Testis (tissue), 3 donors: Measurements from ENCODE around the gene CAMTA1. TPM values are rescaled to one million over a fixed set of nuclear protein-coding genes. Genes with fewer than 3 reads are reported as not detected.

Source experiments
- DNase-seq: peaks from one replicate; pipeline ENCODE4 v3.0.0-alpha.2; 2019
- H3K27ac ChIP-seq, 2 donors: fragments of 200-600 bp; sonication (generic); one replicate each; pipeline ENCODE4 v1.5.1; 2019
- H3K27me3 ChIP-seq: fragments of 200-600 bp; sonication (generic); one replicate; pipeline ENCODE4 v1.5.1; 2019
- H3K36me3 ChIP-seq: fragments of 200-600 bp; sonication (generic); one replicate; pipeline ENCODE4 v1.5.1; 2017; ENCODE audit warnings: low read depth; ENCODE audit errors: missing control alignments
- H3K4me1 ChIP-seq: fragments of 200-600 bp; sonication (generic); one replicate; pipeline ENCODE4 v1.5.1; 2019
- H3K4me3 ChIP-seq, 2 donors: fragments of 200-600 bp; sonication (generic); one replicate each; pipeline ENCODE4 v1.5.1; 2017 to 2019
- H3K9me3 ChIP-seq: fragments of 200-600 bp; sonication (generic); one replicate; pipeline ENCODE4 v1.5.1; 2017
- CTCF ChIP-seq, 3 experiments: fragments of 450-650 bp in 2 of 3; fragments of 200-600 bp in 1 of 3; sonication (generic) in 1 of 3; IDR thresholded peaks; one replicate each; pipeline ENCODE4 v1.5.1; 2016 to 2019; ENCODE audit warnings: antibody characterized with exemption in 3 of 3, mild to moderate bottlenecking in 2 of 3, moderate library complexity in 1 of 3
- POLR2A ChIP-seq: fragments of 450-650 bp; IDR thresholded peaks from one replicate; pipeline ENCODE4 v1.6.1; 2017; ENCODE audit warnings: antibody characterized with exemption, mild to moderate bottlenecking, moderate library complexity
- WGBS, 2 donors: methylation state at CpG; one replicate each; pipeline ENCODE4 v1.1.5; 2018; 5-methylcytosine and 5-hydroxymethylcytosine counted together
- intact Hi-C: fragments of 100-400 bp; cut with DNase I; formaldehyde crosslinking; loops from one replicate; pipeline ENCODE4 v1.15.1; 2023; ENCODE audit warnings: low total_unique reads
- polyA plus RNA-seq: library from polyadenylated mRNA; stranded (reverse); fragments of 350-450 nt; fragmentation: Illumina TruSeq; extraction: RNeasy Lipid Tissue Mini Kit (QIAGEN cat#74804); gene quantifications from one replicate; pipeline ENCODE4 v1.2.3, GENCODE V29; 2014; ENCODE audit warnings: low read depth, low replicate concordance; ENCODE audit not compliant: insufficient read depth
- total RNA-seq, 2 donors: library from RNA; depleted of rRNA; stranded (reverse); fragments of >200 nt; gene quantifications; one replicate each; pipeline ENCODE4 v1.2.3, GENCODE V29; 2016

Gene CAMTA1
- total and polyA plus RNA-seq, 3 donors from 2014 or later = 116 to 158 (median 119) TPM

- H3K9me3 ChIP-seq = no peaks in the 10 kb centered on the region
- intact Hi-C loops = no loop called here
- DNase-seq = no peak
- H3K27me3 ChIP-seq = no peaks in the 10 kb centered on the region
- H3K4me3 ChIP-seq = no peak overlapping the region
- no peak for TF ChIP-seq POLR2A
- TF ChIP-seq CTCF (IDR thresholded peaks at IDR 0.05) = no peak
- 93 to 96% methylated on average over 5 to 9 of the region's 9 CpGs for WGBS, 2 donors
- H3K36me3 ChIP-seq = no peaks in the 10 kb centered on the region
- H3K27ac ChIP-seq = no peak overlapping the region
- no peaks in the 10 kb centered on the region for H3K4me1 ChIP-seq
Observed at GRCh38 chr1:7087888-7088287, 302.6 kb downstream of the CAMTA1 start.

GRCh38 chr1:7089497-7089896 lies 304.2 kb downstream of the CAMTA1 start:
- no peaks in the 10 kb centered on the region for H3K36me3 ChIP-seq
- no peaks in the 10 kb centered on the region for H3K4me1 ChIP-seq
- no peak for DNase-seq
- H3K9me3 ChIP-seq = no peaks in the 10 kb centered on the region
- no peak for TF ChIP-seq CTCF (IDR thresholded peaks at IDR 0.05)
- no peak for TF ChIP-seq POLR2A
- no peaks in the 10 kb centered on the region for H3K27me3 ChIP-seq
- H3K4me3 ChIP-seq = no peak overlapping the region
- 70 to 72% methylated on average over 5 of the region's 5 CpGs for WGBS, 2 donors
- intact Hi-C loops = no loop called here
- no peak overlapping the region for H3K27ac ChIP-seq

GRCh38 chr1:7093297-7093696 lies 308.0 kb downstream of the CAMTA1 start:
- no peaks in the 10 kb centered on the region for H3K9me3 ChIP-seq
- no peak overlapping the region for H3K27ac ChIP-seq
- no peaks in the 10 kb centered on the region for H3K4me1 ChIP-seq
- intact Hi-C loops = no loop called here
- H3K36me3 ChIP-seq = no peaks in the 10 kb centered on the region
- H3K27me3 ChIP-seq = no peaks in the 10 kb centered on the region
- WGBS, 2 donors = 54 to 73% methylated on average over 8 to 10 of the region's 10 CpGs
- no peak overlapping the region for H3K4me3 ChIP-seq
- TF ChIP-seq POLR2A (no peak), CTCF (IDR thresholded peaks at IDR 0.05) (no peak)
- DNase-seq = no peak

- H3K4me3 ChIP-seq = no peak overlapping the region
- H3K9me3 ChIP-seq = no peaks in the 10 kb centered on the region
- TF ChIP-seq POLR2A (no peak), CTCF (IDR thresholded peaks at IDR 0.05) (no peak)
- intact Hi-C loops = no loop called here
- H3K27ac ChIP-seq = no peak overlapping the region
- H3K4me1 ChIP-seq = no peaks in the 10 kb centered on the region
- H3K36me3 ChIP-seq = no peaks in the 10 kb centered on the region
- no peaks in the 10 kb centered on the region for H3K27me3 ChIP-seq
- WGBS, 2 donors = 93 to 97% methylated on average over 4 of the region's 4 CpGs
- DNase-seq = no peak
Observed at GRCh38 chr1:7094086-7094485, 308.8 kb downstream of the CAMTA1 start.

- no peaks in the 10 kb centered on the region for H3K27me3 ChIP-seq
- no peaks in the 10 kb centered on the region for H3K36me3 ChIP-seq
- WGBS, 2 donors = 84 to 85% methylated on average over 10 of the region's 10 CpGs
- no peaks in the 10 kb centered on the region for H3K9me3 ChIP-seq
- H3K4me1 ChIP-seq = no peaks in the 10 kb centered on the region
- no peak overlapping the region for H3K4me3 ChIP-seq
- DNase-seq = no peak
- H3K27ac ChIP-seq = no peak overlapping the region
- TF ChIP-seq CTCF (IDR thresholded peaks at IDR 0.05) (no peak), POLR2A (no peak)
- intact Hi-C loops = no loop called here
Observed at GRCh38 chr1:7094509-7094908, 309.3 kb downstream of the CAMTA1 start.
